Omental fat pad (tissue), 4 donors: ENCODE measurements around the gene ZNF514. TPM values are rescaled to one million over a fixed set of nuclear protein-coding genes. Genes with fewer than 3 reads are reported as not detected.
"Not testable (repeated sequence)": the region's sequence is repeated elsewhere in the genome, so short reads cannot be mapped to it uniquely, and the experiment has no call there.

Experiments
- ATAC-seq: fragments of 150-250 bp; one replicate; pipeline ENCODE4 v1.9.1; 2016; ENCODE audit warnings: mild to moderate bottlenecking, moderate library complexity; ENCODE audit not compliant: low FRiP score
- DNase-seq: peaks from one replicate; pipeline ENCODE4 v3.0.0-alpha.2; 2019; ENCODE audit warnings: low spot score
- total RNA-seq, 4 donors: library from RNA; depleted of rRNA; stranded (reverse); fragments of >200 nt; gene quantifications; one replicate each; pipeline ENCODE4 v1.1.0, GENCODE V29; 2016
- TF ChIP-seq, protein P1 (sequence below), 3 donors: fragments of 450-650 bp; IDR thresholded peaks; one replicate each; pipeline ENCODE4 v1.5.1; 2016 to 2017; ENCODE audit warnings: antibody characterized with exemption in 3 of 3, mild to moderate bottlenecking in 3 of 3, moderate library complexity in 2 of 3

Gene ZNF514
- total RNA-seq, 4 donors from 2014 or later = 11.0 to 28.2 (median 11.4) TPM

DNA sequence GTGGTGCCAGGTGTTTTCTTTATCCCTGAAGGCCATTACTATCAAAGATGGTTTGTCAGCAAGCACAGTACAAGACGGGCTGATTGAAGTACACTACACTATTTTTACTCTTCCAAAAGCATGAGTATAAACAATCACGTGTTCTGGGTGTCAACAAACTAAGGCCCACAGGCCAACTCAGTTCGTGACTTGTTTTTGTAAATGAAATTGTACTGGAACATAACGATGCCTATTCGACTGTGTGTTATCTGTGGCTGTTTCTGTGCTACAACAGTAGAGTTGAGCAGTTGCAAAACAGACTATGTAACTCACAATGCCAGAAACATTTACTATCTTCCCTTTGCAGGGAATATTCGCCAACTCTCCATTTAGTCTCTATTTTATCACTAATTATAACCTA, 50.4 kb downstream of the ZNF514 start:
- DNase-seq (no peak), ATAC-seq (no peak)
- TF ChIP-seq, protein P1, sequence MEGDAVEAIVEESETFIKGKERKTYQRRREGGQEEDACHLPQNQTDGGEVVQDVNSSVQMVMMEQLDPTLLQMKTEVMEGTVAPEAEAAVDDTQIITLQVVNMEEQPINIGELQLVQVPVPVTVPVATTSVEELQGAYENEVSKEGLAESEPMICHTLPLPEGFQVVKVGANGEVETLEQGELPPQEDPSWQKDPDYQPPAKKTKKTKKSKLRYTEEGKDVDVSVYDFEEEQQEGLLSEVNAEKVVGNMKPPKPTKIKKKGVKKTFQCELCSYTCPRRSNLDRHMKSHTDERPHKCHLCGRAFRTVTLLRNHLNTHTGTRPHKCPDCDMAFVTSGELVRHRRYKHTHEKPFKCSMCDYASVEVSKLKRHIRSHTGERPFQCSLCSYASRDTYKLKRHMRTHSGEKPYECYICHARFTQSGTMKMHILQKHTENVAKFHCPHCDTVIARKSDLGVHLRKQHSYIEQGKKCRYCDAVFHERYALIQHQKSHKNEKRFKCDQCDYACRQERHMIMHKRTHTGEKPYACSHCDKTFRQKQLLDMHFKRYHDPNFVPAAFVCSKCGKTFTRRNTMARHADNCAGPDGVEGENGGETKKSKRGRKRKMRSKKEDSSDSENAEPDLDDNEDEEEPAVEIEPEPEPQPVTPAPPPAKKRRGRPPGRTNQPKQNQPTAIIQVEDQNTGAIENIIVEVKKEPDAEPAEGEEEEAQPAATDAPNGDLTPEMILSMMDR (IDR thresholded peaks at IDR 0.05) = no peak

- TF ChIP-seq, protein P1 (IDR thresholded peaks at IDR 0.05) = no peak
- no peak for ATAC-seq
- no peak for DNase-seq
These were observed 53.6 kb downstream of the ZNF514 start for GRCh38 chr2:95106081-95106480.

DNA sequence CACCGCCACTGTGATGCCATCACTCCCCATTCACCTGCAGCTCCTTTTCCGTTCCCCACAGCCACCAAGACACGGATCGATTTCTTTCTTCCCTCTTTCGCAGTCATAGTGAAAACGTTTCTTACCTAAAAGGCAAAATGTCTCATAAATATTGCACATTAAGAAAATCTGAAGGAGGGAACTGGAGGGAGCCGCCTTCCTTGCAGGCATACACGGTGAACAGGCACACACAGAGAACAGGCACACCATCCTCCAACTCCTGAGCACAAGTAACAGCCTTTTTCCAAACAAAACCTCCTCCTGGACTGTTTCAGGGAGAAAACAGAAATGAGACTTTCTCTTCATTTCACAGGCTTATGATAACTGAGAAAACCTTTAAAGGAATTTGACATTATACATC, 55.0 kb downstream of the ZNF514 start:
- no peak for ATAC-seq
- TF ChIP-seq, protein P1 (IDR thresholded peaks at IDR 0.05) = no peak
- DNase-seq = no peak

DNA sequence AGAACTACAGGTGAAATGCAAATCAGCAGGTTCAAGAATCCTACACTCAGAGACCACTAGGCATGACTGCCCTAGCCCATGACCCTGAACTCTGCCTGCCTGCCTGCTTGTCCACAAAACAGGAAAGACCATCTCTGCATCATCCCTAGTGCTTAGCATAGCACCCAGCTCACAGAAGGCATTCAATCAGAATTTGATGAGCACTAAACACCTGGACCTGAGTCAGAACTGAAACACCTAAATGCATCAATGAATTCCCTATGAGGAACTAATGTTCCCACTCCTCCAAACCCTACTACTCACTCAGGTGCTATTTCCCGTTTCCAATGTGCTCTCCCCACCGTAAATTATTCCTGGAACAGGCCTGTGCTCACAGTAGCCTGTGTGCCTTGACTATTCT, 59.7 kb downstream of the ZNF514 start:
- no peak for ATAC-seq

DNA sequence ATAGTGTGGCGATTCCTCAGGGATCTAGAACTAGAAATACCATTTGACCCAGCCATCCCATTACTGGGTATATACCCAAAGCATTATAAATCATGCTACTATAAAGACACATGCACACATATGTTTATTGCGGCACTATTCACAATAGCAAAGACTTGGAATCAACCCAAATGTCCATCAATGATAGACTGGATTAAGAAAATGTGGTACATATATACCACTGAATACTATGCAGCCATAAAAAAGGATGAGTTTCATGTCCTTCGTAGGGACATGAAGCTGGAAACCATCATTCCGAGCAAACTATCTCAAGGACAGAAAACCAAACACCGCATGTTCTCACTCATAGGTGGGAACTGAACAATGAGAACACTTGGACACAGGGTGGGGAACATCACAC, 61.4 kb downstream of the ZNF514 start:
- not testable (repeated sequence) for ATAC-seq, DNase-seq

More for the DNA sequence above, 59.7 kb downstream of the ZNF514 start:
- TF ChIP-seq, protein P1 (IDR thresholded peaks at IDR 0.05) = no peak
- DNase-seq = no peak

Other genes starting within 250 kb of the ZNF514 start
- gene MAL, start 134.1 kb downstream of the ZNF514 start, total RNA-seq = 1 to 10 TPM in 1 of 4 donors, under 1 TPM in 1, not detected in 2; 0.93 to 4.7 TPM
- gene MRPS5, start 38.0 kb downstream of the ZNF514 start, total RNA-seq = 10 to 100 TPM; 39.4 to 60.6 (median 47.5) TPM
- gene ZNF2, start 6.0 kb upstream of the ZNF514 start, total RNA-seq = 1 to 10 TPM; 2.1 to 7.4 (median 2.7) TPM
- 1 to 10 TPM; 2.9 to 7.9 (median 3.8) TPM for gene ZNF892, start 47.7 kb upstream of the ZNF514 start, total RNA-seq
- 1 to 10 TPM in 2 of 4 donors, under 1 TPM in 2; 0.60 to 1.4 (median 1.1) TPM for gene PROM2, start 114.6 kb upstream of the ZNF514 start, total RNA-seq
- 10 to 100 TPM in 1 of 4 donors, 1 to 10 TPM in 3; 5.5 to 37.4 (median 7.1) TPM for gene KCNIP3, start 137.5 kb upstream of the ZNF514 start, total RNA-seq
- 10 to 100 TPM; 17.7 to 28.8 (median 26.0) TPM for gene FAHD2A, start 242.9 kb upstream of the ZNF514 start, total RNA-seq